ENCODE data around the gene STX11.

DNA sequence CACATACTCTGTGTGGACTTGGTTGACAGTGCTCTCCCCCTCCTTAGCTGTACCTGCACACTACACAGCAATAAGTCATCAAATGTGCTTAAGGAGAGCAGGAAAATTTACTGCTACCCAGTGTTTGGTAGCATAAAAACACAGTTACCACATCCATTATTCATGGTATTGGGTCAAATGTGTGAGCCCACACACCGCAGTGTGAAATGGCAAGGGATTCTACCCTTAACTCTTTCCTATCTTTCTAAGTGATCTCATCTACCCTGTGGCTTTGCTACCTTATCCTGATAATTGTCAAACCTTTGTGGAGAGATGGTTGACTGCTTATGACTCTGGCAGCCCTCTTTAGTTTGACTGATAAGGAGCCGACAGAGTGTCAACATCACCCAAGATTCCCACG is 47.6 kb downstream of the STX11 start:
- TF ChIP-seq CTCF (IDR thresholded peaks at IDR 0.05) (no peak), POLR2AphosphoS5 (IDR thresholded peaks at IDR 0.05) (no peak)

Measured in breast epithelium (tissue), 3 donors.